ENCODE results near the gene C12orf57.

DNA sequence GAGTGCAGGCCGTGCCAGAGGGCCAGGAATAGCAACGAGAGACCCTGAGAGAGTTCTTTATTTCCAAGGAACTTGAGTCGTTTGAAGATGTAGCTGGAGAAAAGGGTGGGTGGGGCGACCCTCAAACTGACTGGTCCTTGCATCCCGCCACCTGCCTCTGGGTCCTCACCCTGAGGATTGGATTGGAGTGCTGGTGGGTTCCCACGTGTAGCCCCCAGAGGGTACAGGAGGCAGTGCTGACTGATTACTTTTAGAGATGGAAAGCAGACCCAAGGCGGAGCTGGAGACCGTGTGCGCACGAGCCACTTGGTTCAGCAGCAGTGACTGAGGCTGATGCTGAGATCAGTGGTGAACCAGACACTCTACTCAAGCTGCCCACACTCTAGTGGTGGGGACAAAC, 33.8 kb downstream of the C12orf57 start:
- TF ChIP-seq POLR2AphosphoS5 (IDR thresholded peaks at IDR 0.05), result no peak
- TF ChIP-seq, protein P1, sequence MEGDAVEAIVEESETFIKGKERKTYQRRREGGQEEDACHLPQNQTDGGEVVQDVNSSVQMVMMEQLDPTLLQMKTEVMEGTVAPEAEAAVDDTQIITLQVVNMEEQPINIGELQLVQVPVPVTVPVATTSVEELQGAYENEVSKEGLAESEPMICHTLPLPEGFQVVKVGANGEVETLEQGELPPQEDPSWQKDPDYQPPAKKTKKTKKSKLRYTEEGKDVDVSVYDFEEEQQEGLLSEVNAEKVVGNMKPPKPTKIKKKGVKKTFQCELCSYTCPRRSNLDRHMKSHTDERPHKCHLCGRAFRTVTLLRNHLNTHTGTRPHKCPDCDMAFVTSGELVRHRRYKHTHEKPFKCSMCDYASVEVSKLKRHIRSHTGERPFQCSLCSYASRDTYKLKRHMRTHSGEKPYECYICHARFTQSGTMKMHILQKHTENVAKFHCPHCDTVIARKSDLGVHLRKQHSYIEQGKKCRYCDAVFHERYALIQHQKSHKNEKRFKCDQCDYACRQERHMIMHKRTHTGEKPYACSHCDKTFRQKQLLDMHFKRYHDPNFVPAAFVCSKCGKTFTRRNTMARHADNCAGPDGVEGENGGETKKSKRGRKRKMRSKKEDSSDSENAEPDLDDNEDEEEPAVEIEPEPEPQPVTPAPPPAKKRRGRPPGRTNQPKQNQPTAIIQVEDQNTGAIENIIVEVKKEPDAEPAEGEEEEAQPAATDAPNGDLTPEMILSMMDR (IDR thresholded peaks at IDR 0.05), result no peak
- no peak for TF ChIP-seq EP300 (IDR thresholded peaks at IDR 0.05; ENCODE audit: low read depth)
- TF ChIP-seq POLR2A (IDR thresholded peaks at IDR 0.05), result no peak

Measured in transverse colon (tissue), 4 donors.